GM10248 (cell line): ENCODE measurements around the gene PTPRZ1.

Experiments
- CTCF ChIA-PET: fragments of 300-600 bp; sonication (Branson Sonifier 250); formaldehyde crosslinking; extraction: SDS; loops from one replicate; lab custom pipeline; 2021; ENCODE audit warnings: antibody characterized with exemption; lab: Yijun Ruan, JAX
- POLR2A ChIA-PET: fragments of 350-650 bp; sonication (Branson Sonifier 250); formaldehyde crosslinking; extraction: SDS; loops from one replicate; lab custom pipeline; 2020; ENCODE audit warnings: antibody characterized with exemption; lab: Yijun Ruan, JAX
- DNase-seq: peaks from one replicate; pipeline ENCODE4 v3.0.0; 2012; ENCODE audit errors: extremely low spot score
- CTCF ChIP-seq: IDR thresholded peaks from 2 replicates; pipeline ENCODE4 v1.5.1; 2012; ENCODE audit warnings: mild to moderate bottlenecking, low read depth; ENCODE audit errors: extremely low read depth, missing control alignments, control extremely low read depth

Gene PTPRZ1

GRCh38 chr7:122056977-122057376, 184.0 kb downstream of the PTPRZ1 start:
- CTCF ChIA-PET: no interaction called here
- no peak for TF ChIP-seq CTCF
- POLR2A ChIA-PET: no interaction called here
- no peak for DNase-seq

- ChIA-PET CTCF (no interaction called here), POLR2A (no interaction called here)
- no peak for DNase-seq
- no peak for TF ChIP-seq CTCF
Observed at GRCh38 chr7:122059542-122059941, 186.6 kb downstream of the PTPRZ1 start.

GRCh38 chr7:122063146-122063545, 190.2 kb downstream of the PTPRZ1 start:
- ChIA-PET POLR2A (no interaction called here), CTCF (interaction anchor here (0.9 to 2.8 kb wide), 4 partner anchors 9 to 27 kb away, joined by 3 to 8 read pairs (median 4); no protein-coding TSS in a partner anchor)
- DNase-seq: no peak
- no peak for TF ChIP-seq CTCF

- ChIA-PET CTCF (interaction anchor here (1.7 kb wide), 1 partner anchor 26 kb away, joined by 3 read pairs; no protein-coding TSS in a partner anchor), POLR2A (no interaction called here)
- TF ChIP-seq CTCF: no peak
- DNase-seq: no peak
Observed at GRCh38 chr7:122064971-122065370, 192.0 kb downstream of the PTPRZ1 start.

GRCh38 chr7:122067077-122067476, 194.1 kb downstream of the PTPRZ1 start:
- ChIA-PET POLR2A (no interaction called here), CTCF (interaction anchor here (1.4 kb wide), 1 partner anchor 14 kb away, joined by 4 read pairs; no protein-coding TSS in a partner anchor)
- TF ChIP-seq CTCF: no peak
- no peak for DNase-seq

- no peak for DNase-seq
- CTCF ChIA-PET: interaction anchor here (1.3 to 1.4 kb wide), 2 partner anchors 13 to 25 kb away, joined by 4 read pairs; no protein-coding TSS in a partner anchor
Observed at GRCh38 chr7:122068046-122068445, 195.1 kb downstream of the PTPRZ1 start.

More at GRCh38 chr7:122068046-122068445, 195.1 kb downstream of the PTPRZ1 start:
- POLR2A ChIA-PET: no interaction called here
- no peak for TF ChIP-seq CTCF
